ENCODE results near the gene CDH20.

The CDH20 gene

DNA sequence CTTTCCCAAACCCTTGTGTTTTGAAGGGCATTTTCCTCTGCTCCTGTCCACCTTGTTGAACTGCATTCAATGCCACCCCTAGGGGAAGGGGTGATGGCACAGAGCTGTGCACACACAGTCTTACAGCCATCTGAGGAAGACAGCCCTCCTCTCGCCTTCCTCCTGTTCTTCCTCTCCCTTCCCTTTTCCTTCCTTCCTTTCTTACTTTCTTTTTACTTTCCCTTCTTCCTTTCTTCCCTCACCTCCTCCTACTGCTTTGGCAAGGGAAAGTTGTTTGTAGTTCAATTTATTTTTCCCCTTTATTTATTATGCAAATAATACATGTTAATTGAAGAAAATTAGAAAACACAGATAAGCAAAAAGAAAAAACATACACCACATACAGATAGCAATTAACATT, 99.4 kb downstream of the CDH20 start:
- DNase-seq = no peak

DNA sequence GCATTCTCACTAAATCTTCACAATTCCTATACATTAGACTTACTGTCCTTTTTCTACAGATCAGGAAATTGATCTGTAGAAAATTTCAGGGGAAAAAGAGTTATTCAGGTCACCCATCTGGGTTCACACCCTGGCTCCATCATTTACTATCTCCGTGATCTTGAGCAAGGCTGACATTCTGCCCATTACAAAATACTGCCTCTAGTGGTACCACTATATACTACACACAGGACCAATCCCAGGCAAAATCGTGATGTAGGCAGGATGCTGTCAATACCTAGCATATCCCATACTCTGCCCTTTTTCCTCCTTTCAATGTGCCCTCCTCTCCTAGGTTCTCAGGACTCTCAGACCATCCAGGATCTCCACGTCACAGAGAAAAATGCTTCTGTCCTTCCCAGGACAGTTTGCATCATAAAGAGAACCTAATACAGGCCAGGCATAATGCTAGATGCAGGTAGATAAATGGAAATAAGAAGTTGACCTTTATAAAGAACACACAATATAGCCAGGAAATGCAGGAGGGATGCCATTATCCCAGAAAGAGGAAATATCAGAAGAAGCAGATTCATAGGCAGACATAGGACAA, 101.9 kb downstream of the CDH20 start:
- DNase-seq = no peak

GRCh38 chr18:61443081-61443725, 110.0 kb downstream of the CDH20 start:
- DNase-seq = no peak

GRCh38 chr18:61448316-61448715, 115.1 kb downstream of the CDH20 start:
- DNase-seq = no peak

GRCh38 chr18:61459896-61460648, 126.8 kb downstream of the CDH20 start:
- DNase-seq = no peak

GRCh38 chr18:61464551-61465142, 131.4 kb downstream of the CDH20 start:
- no peak for DNase-seq

DNA sequence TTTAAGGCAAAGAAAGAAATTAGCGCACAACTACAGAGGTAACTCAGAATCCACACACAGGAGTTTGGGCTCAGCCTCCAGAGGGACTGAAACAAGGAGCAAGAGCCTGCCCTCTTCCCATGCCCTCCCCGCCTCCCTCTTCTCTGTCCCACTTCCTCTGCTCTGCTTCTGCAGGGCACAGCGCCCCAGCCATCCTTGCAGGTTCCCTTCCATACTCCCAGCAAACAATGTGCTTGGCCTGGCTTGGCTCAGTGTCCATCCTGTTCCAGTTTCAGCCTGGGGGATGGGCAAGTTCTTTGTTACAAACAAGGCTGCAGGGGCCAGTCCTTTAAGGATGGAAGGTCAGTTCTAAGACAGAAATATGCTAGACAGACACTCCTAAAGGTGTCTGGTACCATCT, 133.5 kb downstream of the CDH20 start:
- DNase-seq = no peak

DNA sequence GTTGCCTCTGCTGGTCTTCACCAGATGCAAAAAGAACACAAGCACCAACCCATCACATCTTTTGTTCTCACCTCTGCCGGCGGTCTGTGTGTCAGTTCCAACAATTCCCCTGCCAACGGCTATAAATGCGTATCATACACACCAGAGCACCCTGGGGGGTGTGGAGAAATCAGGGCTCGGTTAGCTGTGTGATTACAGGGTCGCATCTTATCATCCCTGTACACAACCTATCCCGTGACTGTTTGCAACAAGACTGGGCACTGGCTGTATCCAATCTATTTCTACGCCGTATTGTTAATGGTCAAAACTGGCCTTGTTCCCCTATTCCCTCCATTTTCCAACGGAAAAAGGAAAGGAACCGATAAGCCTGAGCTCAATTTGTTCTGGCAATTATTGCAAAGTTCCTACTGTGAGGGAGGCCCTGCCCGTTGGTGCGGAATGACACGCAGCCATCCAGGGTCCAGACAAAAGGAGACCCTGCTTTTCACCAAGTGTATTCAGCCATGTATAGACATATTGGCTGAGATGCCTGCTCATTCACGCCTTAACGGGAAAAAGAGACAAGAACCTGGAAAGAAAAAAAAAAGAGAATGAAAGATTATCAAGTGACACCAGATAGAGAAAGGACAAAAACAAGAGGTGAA, 136.9 kb downstream of the CDH20 start:
- DNase-seq = no peak

GRCh38 chr18:61471541-61471940, 138.3 kb downstream of the CDH20 start:
- DNase-seq = no peak

- DNase-seq = no peak
These were observed 138.7 kb downstream of the CDH20 start for GRCh38 chr18:61471942-61472341.

DNA sequence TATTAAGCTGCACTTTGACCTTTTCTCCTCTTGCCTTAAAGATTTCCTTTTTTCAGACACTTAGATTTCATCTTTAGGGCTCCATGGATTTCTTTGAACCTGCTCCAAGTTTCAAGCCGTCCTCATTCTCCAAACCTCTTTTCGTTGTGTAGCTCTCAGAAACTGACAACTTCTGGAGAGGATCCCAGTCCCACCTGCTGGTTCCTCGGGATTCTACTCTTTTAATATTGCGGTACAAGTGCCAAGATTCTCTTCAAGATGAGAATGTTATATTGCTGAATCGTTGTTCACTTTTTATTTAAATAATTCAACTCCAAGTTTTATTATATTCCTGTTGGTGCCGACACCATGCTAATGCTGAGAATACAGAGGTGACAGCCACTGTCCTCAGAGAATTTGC, 141.1 kb downstream of the CDH20 start:
- DNase-seq = no peak

- no peak for DNase-seq
These were observed 141.7 kb downstream of the CDH20 start for GRCh38 chr18:61474918-61475317.

- no peak for DNase-seq
These were observed 142.7 kb downstream of the CDH20 start for GRCh38 chr18:61475931-61476330.

DNA sequence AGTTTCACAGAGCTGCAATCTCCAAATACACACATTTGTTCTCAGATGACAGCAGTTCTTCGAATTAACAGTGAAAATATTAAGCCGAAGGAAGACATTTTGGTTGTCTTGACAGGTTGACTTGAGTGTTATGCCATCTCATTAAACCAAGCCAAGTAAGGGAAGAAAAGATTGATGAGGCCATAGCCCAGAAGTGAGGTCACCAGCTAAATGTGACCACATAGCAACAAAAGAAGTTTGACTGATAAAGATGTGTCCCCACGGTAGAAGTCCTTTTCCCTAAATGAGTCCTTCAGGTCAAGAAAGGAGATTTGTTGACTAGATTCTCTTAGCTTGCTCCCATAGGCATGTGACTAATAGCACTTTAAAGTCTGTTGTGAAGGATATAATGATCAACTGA, 156.1 kb downstream of the CDH20 start:
- DNase-seq = no peak

DNA sequence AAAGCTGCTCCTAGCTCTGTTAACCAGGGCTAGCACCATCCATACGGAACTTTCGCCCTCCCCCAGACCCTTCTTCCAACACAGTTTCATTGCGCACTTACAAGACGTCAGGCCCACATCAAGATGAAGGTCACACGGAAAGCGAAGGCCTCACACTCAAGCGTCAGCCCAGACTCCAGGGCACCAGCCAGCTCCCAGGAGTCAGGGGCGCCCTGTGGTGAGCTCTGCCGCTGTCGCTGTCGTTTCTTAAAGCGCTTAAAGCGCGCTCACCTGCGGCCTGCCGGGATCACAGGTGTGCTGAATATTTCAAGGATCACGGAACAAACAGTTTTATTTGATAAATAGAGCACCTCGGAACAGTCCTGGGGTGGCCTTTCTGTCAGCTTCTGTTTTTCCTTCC, 163.1 kb downstream of the CDH20 start:
- DNase-seq = no peak

DNA sequence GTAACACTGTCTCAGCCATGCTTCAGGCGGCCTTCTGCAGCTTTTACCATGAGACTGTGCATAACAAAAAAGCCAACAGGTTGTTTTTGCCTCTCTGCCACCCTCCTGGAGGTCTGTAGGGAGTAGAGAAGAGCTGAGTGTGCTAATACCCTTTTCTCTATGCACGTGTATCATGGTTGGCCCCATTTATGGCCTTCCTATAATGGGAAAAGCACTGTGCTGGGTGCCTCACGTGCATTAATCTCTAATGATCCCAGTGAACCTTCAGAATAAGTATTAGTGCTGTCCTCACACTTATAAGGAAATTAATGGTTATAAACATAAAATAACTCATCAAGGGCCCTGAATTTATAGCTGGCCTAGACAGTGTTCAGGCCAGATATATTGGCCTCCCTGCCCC, 164.2 kb downstream of the CDH20 start:
- DNase-seq = no peak

- no peak for DNase-seq
These were observed 169.2 kb downstream of the CDH20 start for GRCh38 chr18:61502472-61502871.

DNA sequence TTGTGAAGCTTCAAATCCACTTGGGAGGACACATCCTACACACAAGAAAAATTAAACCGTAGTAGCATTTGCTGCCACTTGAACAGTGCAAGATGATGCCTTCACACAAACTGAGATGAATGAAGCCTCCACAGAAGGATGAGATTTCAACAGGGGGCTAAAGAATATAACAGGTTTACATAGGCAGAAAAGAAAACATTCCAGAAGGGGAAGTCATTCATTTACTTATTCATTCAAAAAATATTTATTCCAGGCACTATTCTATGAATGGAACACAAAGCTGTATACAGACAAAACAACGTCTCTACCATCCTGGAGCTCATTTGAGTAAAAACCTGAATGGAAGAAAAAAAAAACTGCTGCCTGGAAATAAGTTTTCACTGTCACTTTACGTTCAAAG, 170.5 kb downstream of the CDH20 start:
- no peak for DNase-seq

- DNase-seq = no peak
These were observed 195.7 kb downstream of the CDH20 start for GRCh38 chr18:61528961-61529360.

GRCh38 chr18:61530681-61531080, 197.5 kb downstream of the CDH20 start:
- no peak for DNase-seq

- no peak for DNase-seq
These were observed 198.0 kb downstream of the CDH20 start for GRCh38 chr18:61531182-61531581.

- DNase-seq = no peak
These were observed 198.7 kb downstream of the CDH20 start for GRCh38 chr18:61531891-61532290.

DNA sequence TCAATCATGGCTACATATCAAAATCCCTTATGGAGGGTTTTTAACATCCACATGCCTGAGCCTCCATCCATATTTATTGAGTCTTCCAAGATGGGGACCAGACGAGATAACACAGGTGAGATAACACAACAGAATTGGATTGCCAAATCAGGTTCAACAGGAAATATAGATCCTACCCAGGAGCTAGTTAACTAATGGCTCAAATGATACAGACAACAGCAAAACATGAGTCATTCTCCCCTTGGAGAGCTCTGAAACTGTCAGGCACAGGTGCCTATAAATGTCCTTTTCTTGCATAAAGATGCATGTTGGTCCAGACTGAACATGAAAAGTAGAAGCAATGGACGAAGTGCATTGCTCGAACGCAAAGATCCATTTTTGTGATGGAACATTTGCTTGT, 202.2 kb downstream of the CDH20 start:
- DNase-seq = no peak

DNA sequence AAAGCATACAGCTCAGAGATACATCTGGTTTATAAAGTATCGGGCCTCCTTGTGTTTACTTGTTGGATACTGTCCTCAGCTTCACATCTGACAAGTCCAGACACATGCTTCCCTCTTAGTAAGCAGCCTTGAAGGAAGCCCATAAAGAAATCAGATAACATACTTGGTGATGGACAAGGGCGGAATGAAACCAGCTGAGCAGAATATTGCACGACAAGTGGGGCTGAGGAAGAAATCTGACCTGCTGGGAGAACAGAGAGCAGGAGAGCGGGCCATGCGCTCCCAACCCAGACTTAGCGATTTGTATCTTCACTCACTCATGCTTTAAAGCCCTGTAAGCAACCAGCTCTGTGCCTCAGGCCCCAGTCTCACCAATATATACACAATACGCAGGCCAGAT, 208.4 kb downstream of the CDH20 start:
- no peak for DNase-seq

Measured in activated gamma-delta T cell treated with Interleukin-2 at 50 U/mL for 16 hours (primary cell).